Measurements from ENCODE around the gene DEDD2. TPM values are rescaled to one million over a fixed set of nuclear protein-coding genes. Genes with fewer than 3 reads are reported as not detected.
"Not testable (repeated sequence)": the region's sequence is repeated elsewhere in the genome, so short reads cannot be mapped to it uniquely, and the experiment has no call there.

Gene DEDD2, protein sequence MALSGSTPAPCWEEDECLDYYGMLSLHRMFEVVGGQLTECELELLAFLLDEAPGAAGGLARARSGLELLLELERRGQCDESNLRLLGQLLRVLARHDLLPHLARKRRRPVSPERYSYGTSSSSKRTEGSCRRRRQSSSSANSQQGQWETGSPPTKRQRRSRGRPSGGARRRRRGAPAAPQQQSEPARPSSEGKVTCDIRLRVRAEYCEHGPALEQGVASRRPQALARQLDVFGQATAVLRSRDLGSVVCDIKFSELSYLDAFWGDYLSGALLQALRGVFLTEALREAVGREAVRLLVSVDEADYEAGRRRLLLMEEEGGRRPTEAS
- total RNA-seq, result 15.8 TPM
- long read RNA-seq, transcript DEDD2-205 (5 exons, 1,183 nt), result major isoform, 31 of 38 reads
- long read RNA-seq, partial matches to known transcripts, result 1 of 38 reads
- long read RNA-seq, other reads (novel, unspliced or antisense), result 3 of 38 reads

DNA sequence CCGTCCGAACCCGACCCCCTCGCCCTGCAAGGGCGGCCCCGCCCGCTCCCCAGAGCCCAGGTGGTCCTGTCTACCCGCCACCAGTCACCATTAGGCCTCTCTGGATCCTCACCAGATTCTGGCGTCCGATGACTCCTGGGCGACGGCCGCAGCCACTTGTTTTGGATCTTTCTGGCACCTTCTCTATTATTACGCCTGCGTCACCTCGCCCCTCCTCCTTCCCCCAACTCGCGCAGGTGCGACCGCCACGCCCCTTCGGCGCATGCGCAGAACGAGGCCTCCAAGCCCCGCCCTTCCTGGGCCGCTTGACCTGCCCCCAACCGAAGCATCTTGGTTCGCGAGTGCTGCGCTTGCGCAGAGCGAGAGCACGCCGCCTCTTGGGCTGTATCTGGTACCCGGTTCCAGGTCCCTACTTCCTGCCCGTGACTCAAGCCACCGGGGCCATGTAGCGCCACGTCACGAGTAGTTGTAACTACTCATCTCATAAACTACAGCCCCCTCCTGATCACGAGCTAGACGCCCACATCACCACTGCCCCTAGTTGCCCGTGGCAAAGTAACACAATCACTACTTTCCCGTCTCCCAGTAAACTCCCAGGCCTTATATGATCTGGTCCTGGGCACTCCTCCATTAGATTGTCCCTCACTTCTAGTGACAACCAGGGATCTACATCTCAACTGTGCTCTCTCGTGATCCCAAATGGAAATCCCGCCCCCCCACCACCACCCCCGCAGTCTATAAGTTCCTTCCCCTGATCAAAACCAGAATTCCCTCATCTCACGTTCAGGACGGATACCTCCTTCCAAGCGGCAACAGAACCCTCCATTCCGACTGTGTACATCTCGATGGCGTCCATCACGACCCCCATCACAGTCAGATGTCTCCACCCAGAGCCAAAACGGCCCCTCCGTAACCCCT lies at the start of gene DEDD2:
Gene DEDD2 (minus strand): TSS at position 158 of the 918 bp plus-strand sequence. CDS start 670 bp downstream, outside the sequence.
- TF ChIP-seq CTCF (IDR thresholded peaks at IDR 0.05; ENCODE audit: borderline replicate concordance), result no peak
- Histone ChIP-seq H3K4me3 (peak within 1 kb of the TSS; percentile 92), H3K4me1 (peaks cover 60% of the 10 kb centered on the region), H3K9me3 (replicated peaks) (no peaks in the 10 kb centered on the region), H3K27me3 (ENCODE audit: low read depth) (no peaks in the 10 kb centered on the region), H3K36me3 (peaks cover 21% of the 10 kb centered on the region), H3K27ac (replicated peaks) (peak within 1 kb of the TSS; percentile 84)
- DNase-seq, result peak; percentile 96
- intact Hi-C loops (cut with micrococcal nuclease), result no loop called here

DNA sequence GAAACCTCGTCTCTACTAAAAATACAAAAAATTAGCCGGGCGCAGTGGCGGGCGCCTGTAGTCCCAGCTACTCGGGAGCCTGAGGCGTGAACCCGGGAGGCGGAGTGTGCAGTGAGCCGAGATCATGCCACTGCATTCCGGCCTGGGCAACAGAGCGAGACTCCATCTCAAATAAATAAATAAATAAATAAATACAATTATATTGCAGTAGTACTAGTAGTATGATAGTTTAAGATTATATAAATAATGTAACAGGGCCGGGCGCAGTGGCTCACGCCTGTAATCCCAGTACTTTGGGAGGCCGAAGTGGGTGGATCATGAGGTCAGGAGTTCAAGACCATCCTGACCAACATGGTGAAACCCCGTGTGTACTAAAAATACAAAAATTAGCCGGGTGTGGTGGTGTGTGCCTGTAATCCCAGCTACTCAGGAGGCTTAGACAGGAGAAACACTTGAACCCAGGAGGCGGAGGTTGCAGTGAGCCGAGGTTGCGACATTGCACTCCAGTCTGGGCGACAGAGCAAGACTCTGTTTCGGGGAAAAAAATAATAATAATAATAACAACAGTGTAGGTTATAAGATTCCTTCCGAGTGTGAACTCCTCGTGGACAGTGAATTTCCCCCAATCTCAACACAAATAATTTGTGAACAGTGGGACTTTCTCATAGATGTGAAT lies 49.6 kb upstream of the DEDD2 start:
- H3K36me3 ChIP-seq; H3K27me3 ChIP-seq (ENCODE audit: low read depth); H3K9me3 ChIP-seq (replicated peaks); H3K4me3 ChIP-seq; intact Hi-C loops (cut with micrococcal nuclease); DNase-seq: not testable (repeated sequence)
- peaks cover 33% of the 10 kb centered on the region for H3K4me1 ChIP-seq
- peak overlapping the region; percentile 99 for H3K27ac ChIP-seq (replicated peaks)

- H3K27ac ChIP-seq (replicated peaks); H3K36me3 ChIP-seq; H3K4me3 ChIP-seq; intact Hi-C loops (cut with micrococcal nuclease); DNase-seq; H3K27me3 ChIP-seq (ENCODE audit: low read depth); H3K9me3 ChIP-seq (replicated peaks): not testable (repeated sequence)
- peaks cover 25% of the 10 kb centered on the region for H3K4me1 ChIP-seq
These were observed 48.6 kb upstream of the DEDD2 start for GRCh38 chr19:42266105-42266504.

DNA sequence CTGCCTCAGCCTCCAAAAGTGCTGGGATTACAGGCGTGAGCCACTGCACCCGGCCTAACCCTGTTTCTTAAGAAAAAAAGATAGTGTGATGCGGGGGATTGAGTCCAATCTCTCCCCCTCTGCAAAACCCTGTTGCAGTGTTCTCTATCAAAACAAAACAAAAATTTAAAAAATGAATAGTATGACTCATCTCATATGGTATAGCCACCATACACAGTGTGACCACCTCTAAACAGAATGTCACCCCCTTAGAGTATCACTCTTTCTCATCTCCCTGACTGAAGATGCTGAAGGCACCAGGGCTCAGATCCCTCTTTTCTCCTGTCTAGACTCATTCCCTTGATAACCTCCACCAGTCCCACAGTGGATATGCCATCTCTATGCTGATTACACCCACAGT lies 44.3 kb upstream of the DEDD2 start:
- Histone ChIP-seq H3K27ac (replicated peaks) (no peak overlapping the region), H3K9me3 (replicated peaks) (no peaks in the 10 kb centered on the region), H3K4me1 (peaks cover 3% of the 10 kb centered on the region), H3K27me3 (ENCODE audit: low read depth) (no peaks in the 10 kb centered on the region), H3K4me3 (no peak overlapping the region), H3K36me3 (no peaks in the 10 kb centered on the region)
- intact Hi-C loops (cut with micrococcal nuclease), result no loop called here
- no peak for DNase-seq
- no peak for TF ChIP-seq CTCF (IDR thresholded peaks at IDR 0.05; ENCODE audit: borderline replicate concordance)

DNA sequence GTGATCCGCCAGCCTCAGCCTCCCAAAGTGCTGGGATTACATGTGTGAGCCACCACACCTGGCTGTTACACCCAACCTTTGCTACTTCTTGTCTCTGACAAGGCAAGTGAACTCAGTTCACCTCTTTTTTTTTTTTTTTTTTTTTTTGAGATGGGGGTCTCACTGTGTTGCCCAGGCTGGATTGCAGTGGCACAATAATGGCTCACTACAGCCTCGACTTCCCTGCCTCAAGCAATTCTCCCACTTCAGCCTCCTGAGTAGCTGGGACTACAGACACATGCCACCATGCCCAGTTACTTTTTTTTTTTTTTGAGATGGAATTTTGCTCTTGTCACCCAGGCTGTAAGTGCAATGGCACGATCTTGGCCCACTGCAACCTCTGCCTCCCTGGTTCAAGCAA lies 40.4 kb upstream of the DEDD2 start:
- H3K27me3 ChIP-seq (ENCODE audit: low read depth); H3K9me3 ChIP-seq (replicated peaks); H3K36me3 ChIP-seq; H3K27ac ChIP-seq (replicated peaks); DNase-seq; intact Hi-C loops (cut with micrococcal nuclease); H3K4me3 ChIP-seq: not testable (repeated sequence)
- H3K4me1 ChIP-seq, result peaks cover 40% of the 10 kb centered on the region

GRCh38 chr19:42255766-42256745 lies 38.6 kb upstream of the DEDD2 start:
- intact Hi-C loops (cut with micrococcal nuclease), result no loop called here
- Histone ChIP-seq H3K27me3 (ENCODE audit: low read depth) (no peaks in the 10 kb centered on the region), H3K9me3 (replicated peaks) (no peaks in the 10 kb centered on the region), H3K27ac (replicated peaks) (peak overlapping the region; percentile 99), H3K36me3 (no peaks in the 10 kb centered on the region), H3K4me1 (peaks cover 58% of the 10 kb centered on the region), H3K4me3 (peak overlapping the region; percentile 97)
- DNase-seq, result peak; percentile 69
- no peak for TF ChIP-seq CTCF (IDR thresholded peaks at IDR 0.05; ENCODE audit: borderline replicate concordance)

Measured in left ventricle myocardium inferior (tissue), 1 donor.